Measurements from ENCODE around the gene SLC41A1.

SLC41A1 gene

DNA sequence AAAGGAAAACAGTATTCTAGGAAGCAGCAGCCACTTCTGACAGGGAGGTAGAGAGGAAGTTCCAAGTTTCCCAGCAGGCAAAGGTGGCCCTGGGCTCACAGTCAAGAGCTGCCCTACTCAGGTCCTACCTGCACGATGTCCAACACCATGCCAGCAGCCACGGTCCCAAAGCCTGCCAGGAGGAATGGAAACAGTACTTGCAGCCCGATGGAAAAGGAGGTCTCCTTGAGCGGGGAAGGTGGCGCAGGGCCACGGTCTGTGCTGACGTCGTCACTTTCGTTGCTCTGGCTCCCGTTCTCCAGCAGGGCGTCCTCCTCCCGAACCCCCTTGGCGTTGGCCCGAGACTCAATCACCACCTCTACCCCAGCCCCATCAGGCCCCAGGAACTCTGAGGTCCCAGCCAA is 3.1 kb downstream of the SLC41A1 start:
- Mint-ChIP-seq H3K4me3 (no peak overlapping the region), H3K4me1 (ENCODE audit: low read depth) (peaks cover 37% of the 10 kb centered on the region), H3K27me3 (peaks cover 29% of the 10 kb centered on the region), H3K9me3 (no peaks in the 10 kb centered on the region), H3K27ac (no peak overlapping the region), H3K36me3 (ENCODE audit: low read depth) (no peaks in the 10 kb centered on the region)
- intact Hi-C loops (cut with micrococcal nuclease): no loop called here

DNA sequence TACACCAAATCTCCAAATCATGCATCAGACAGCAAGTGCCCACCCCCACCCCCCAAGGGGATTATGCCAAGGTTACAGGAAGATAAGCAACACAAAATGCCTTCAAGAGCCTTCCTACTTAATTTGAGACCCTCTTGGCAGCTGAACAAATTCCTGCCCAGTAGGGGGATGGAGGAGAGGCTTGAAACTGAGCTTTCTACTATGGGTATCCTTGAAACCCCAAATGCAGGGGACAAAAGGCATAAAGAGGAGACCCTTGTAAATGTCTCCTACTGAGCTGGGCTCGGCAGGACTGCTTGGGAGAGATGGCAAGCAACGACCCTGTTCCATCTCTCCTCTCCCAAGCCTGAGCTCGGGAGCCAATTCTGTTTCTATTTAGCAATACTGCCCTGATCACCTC is 3.5 kb downstream of the SLC41A1 start:
- H3K27ac Mint-ChIP-seq: no peak overlapping the region
- H3K27me3 Mint-ChIP-seq: peaks cover 25% of the 10 kb centered on the region
- H3K4me3 Mint-ChIP-seq: no peak overlapping the region

DNA sequence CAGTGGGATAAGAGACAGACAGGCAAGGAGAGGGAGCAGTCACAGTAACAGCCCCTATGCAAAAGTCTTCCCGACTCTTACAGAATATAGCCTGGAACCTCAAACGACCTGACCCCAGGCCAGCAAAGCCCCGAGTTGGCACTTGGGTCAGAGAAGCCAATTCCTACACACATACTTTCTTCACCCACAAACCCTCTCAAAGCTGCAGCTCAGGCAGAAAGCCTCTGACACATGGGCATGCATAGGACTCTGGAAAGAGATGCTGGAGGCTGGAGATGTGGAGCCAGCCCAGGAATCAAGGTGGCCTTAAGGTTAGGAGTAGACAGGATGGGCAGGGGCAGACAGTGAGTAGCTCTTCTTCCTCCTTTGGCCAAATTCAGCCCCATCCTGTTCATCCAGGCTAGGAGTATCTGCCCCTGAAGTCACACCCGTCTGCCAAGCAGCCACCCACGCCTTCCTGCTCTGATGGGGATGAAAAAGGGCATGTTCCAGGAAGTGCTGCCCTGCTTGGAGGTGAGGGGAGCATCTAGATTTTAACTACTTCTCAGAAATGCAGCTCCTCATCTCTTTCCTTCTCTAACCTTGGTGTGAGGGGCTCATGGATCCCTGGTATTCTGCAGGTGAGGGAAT is 7.8 kb downstream of the SLC41A1 start:
- Mint-ChIP-seq H3K36me3 (ENCODE audit: low read depth) (no peaks in the 10 kb centered on the region), H3K9me3 (no peaks in the 10 kb centered on the region), H3K27ac (no peak overlapping the region), H3K4me1 (ENCODE audit: low read depth) (peaks cover 23% of the 10 kb centered on the region), H3K27me3 (no peaks in the 10 kb centered on the region), H3K4me3 (no peak overlapping the region)
- intact Hi-C loops (cut with micrococcal nuclease): no loop called here

More for the DNA sequence above, 3.5 kb downstream of the SLC41A1 start:
- no peaks in the 10 kb centered on the region for H3K9me3 Mint-ChIP-seq
- intact Hi-C loops (cut with micrococcal nuclease): no loop called here
- peaks cover 42% of the 10 kb centered on the region for H3K4me1 Mint-ChIP-seq (ENCODE audit: low read depth)
- no peaks in the 10 kb centered on the region for H3K36me3 Mint-ChIP-seq (ENCODE audit: low read depth)

DNA sequence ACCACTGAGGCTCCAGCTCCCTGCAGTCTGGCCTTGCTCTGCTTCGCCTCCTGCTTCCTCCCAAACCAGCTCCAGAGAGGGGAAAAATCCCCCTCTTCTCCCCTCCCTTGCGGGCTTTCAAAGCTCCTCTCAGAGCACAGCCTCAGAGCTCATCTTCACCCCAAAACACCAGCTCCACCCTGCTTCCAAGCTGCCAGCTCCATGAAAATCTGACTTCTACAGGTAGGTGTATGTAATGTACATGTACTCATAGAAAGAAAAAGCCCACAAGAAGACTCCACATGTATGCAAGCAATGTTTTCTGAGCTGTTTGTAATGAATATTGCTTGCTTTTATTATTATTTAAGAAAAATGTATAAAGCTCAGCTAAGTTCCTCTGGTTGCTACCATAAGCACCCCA is 8.4 kb downstream of the SLC41A1 start:
- H3K27ac Mint-ChIP-seq: no peak overlapping the region
- intact Hi-C loops (cut with micrococcal nuclease): no loop called here

DNA sequence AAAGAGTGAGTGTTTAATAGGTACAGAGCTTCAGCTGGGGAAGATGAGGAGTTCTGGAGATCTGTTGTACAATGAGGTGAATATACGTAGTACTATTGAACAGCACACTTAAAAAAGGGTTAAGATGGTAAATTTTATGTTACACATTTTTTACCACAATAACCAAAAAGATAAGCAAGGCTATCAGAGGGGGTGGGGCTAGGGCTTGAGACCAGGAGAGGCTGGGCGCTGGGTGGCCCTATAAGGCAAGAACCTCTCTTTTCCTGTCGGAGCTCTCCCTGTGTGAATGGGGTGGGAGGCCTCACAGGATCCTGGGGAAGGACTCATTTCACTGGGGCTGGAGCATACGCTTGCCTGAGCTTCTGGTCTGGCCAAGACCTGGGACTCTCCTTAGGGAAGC is 9.0 kb downstream of the SLC41A1 start:
- H3K27me3 Mint-ChIP-seq: no peaks in the 10 kb centered on the region
- H3K9me3 Mint-ChIP-seq: no peaks in the 10 kb centered on the region
- intact Hi-C loops (cut with micrococcal nuclease): no loop called here
- no peak overlapping the region for H3K4me3 Mint-ChIP-seq
- H3K27ac Mint-ChIP-seq: no peak overlapping the region
- H3K4me1 Mint-ChIP-seq (ENCODE audit: low read depth): peaks cover 23% of the 10 kb centered on the region
- no peaks in the 10 kb centered on the region for H3K36me3 Mint-ChIP-seq (ENCODE audit: low read depth)

More for the DNA sequence above, 8.4 kb downstream of the SLC41A1 start:
- H3K36me3 Mint-ChIP-seq (ENCODE audit: low read depth): no peaks in the 10 kb centered on the region
- H3K4me3 Mint-ChIP-seq: no peak overlapping the region
- H3K9me3 Mint-ChIP-seq: no peaks in the 10 kb centered on the region
- H3K27me3 Mint-ChIP-seq: no peaks in the 10 kb centered on the region
- peaks cover 23% of the 10 kb centered on the region for H3K4me1 Mint-ChIP-seq (ENCODE audit: low read depth)

DNA sequence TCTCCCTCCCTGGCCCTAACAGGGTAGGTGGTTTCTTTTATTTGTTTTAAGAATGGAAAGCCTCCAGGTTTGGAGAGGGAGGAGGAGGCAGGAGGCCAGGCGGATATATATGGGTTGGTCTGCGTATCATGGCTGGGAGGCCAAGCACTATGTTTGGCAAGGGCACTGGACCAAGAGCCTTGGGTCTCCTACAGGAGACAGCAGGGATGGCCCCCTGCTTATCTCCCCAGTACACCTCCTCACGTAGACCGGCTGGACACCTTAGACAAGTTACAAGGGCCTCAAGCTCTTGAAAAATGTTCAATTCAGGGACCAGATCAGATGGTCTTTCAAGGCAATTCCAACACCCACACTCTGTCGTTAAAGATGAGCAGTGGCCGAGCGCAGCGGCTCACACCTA is 10.9 kb downstream of the SLC41A1 start:
- intact Hi-C loops (cut with micrococcal nuclease): no loop called here
- Mint-ChIP-seq H3K4me1 (ENCODE audit: low read depth) (peaks cover 23% of the 10 kb centered on the region), H3K4me3 (no peak overlapping the region), H3K9me3 (no peaks in the 10 kb centered on the region), H3K27ac (no peak overlapping the region), H3K36me3 (ENCODE audit: low read depth) (no peaks in the 10 kb centered on the region), H3K27me3 (no peaks in the 10 kb centered on the region)

DNA sequence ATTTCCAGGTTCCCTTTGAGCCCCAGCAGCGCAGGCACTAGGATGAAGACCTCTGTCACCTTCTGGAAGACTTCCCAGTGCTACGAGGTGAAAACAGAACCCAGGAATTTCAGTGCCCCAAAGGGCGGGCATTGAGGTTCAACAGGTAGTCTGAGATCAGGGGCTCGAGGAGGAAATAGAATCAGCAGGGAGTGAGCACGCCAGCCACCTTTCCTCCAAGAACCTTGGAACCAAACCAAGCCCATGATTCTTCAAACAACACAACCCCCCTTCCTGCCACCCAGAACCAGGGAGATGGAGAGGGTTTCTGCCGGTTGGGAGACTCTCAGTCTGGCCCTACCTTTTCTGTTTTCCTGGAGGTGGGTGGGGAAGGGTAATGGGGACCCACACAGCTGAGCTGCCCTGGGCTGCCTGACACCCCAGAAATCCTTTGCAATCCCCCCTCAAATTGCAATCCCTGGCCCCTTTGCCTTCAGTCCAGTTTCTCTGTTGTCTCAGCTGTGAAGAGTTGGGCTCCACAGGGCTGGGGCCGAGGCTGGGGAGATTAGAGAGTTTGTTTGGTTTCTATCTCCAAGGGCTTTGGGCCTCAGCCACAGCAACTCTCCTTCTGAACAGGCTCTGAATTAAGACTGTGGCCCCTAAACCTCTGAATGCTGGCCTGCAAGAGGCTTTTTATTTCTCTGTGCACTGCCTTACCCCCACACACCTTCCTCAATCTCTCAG is 11.9 kb downstream of the SLC41A1 start:
- H3K4me3 Mint-ChIP-seq: no peak overlapping the region
- peaks cover 18% of the 10 kb centered on the region for H3K4me1 Mint-ChIP-seq (ENCODE audit: low read depth)
- no peaks in the 10 kb centered on the region for H3K36me3 Mint-ChIP-seq (ENCODE audit: low read depth)
- H3K9me3 Mint-ChIP-seq: no peaks in the 10 kb centered on the region
- intact Hi-C loops (cut with micrococcal nuclease): no loop called here
- no peak overlapping the region for H3K27ac Mint-ChIP-seq
- no peaks in the 10 kb centered on the region for H3K27me3 Mint-ChIP-seq

DNA sequence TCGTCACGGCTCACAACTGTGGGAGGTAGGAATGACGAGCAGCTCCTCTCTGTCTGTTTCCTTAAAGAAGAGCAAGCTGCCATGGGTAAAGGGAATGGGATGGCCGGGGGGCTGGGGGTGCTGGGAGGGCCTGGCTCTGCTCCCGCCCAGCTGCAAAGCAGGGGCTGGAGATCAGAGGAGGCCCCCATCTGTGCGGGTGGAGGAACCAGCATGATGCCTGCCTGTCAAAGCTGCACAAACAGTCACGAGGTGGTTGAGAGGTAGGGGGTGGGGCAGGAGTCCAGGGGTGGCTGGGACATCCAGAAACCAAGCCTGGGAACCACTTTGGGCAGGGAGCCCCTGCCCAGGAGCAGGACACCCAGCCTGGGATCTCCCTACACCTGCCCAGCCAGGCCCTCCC is 12.6 kb downstream of the SLC41A1 start:
- Mint-ChIP-seq H3K9me3 (no peaks in the 10 kb centered on the region), H3K4me3 (no peak overlapping the region), H3K36me3 (ENCODE audit: low read depth) (no peaks in the 10 kb centered on the region), H3K4me1 (ENCODE audit: low read depth) (peaks cover 11% of the 10 kb centered on the region), H3K27ac (no peak overlapping the region), H3K27me3 (no peaks in the 10 kb centered on the region)
- intact Hi-C loops (cut with micrococcal nuclease): no loop called here

DNA sequence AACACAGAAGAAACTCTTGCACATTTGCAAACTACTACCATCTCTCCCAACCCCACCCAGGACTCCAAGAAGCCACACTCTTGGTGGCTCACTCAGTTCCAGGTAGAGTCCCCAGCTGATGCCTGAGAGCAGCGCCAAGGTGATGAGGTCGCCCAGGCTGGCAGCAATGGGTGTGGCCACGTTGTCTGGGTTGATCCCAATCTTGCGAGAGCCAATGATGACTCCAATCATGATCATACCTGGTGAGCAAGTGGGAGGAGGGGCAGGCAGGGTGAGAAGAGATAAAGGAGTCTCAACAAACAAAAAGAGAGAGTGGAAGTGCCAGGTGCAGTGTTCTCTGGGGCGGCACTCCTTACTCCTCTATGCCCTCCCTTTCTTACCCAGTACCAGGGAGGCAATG is 14.4 kb downstream of the SLC41A1 start:
- Mint-ChIP-seq H3K4me3 (no peak overlapping the region), H3K36me3 (ENCODE audit: low read depth) (no peaks in the 10 kb centered on the region), H3K27me3 (no peaks in the 10 kb centered on the region), H3K27ac (no peak overlapping the region), H3K4me1 (ENCODE audit: low read depth) (peaks cover 6% of the 10 kb centered on the region), H3K9me3 (no peaks in the 10 kb centered on the region)
- intact Hi-C loops (cut with micrococcal nuclease): no loop called here

DNA sequence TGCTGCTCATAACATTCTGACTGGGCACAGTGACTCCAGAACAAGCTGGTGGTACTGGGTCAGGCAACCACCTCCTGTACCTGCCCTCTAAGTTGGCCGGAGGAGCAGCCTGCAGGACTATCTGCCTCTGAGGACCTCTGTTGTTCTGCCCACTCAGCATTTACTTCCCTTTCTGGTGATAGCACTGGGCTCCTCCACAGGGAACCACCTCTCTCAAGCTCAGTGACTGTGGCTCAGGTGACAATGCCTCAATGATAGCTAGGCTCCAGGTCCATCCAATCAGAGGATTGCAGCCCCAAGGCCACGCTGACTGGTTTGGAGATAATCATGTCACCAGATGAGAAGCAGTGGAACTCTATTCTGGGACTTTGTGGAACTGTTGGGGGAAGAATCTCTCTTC is 15.8 kb downstream of the SLC41A1 start:
- H3K4me3 Mint-ChIP-seq: no peak overlapping the region
- no peaks in the 10 kb centered on the region for H3K27me3 Mint-ChIP-seq
- intact Hi-C loops (cut with micrococcal nuclease): no loop called here
- no peaks in the 10 kb centered on the region for H3K36me3 Mint-ChIP-seq (ENCODE audit: low read depth)
- H3K9me3 Mint-ChIP-seq: no peaks in the 10 kb centered on the region
- H3K27ac Mint-ChIP-seq: no peak overlapping the region
- H3K4me1 Mint-ChIP-seq (ENCODE audit: low read depth): peaks cover 10% of the 10 kb centered on the region

DNA sequence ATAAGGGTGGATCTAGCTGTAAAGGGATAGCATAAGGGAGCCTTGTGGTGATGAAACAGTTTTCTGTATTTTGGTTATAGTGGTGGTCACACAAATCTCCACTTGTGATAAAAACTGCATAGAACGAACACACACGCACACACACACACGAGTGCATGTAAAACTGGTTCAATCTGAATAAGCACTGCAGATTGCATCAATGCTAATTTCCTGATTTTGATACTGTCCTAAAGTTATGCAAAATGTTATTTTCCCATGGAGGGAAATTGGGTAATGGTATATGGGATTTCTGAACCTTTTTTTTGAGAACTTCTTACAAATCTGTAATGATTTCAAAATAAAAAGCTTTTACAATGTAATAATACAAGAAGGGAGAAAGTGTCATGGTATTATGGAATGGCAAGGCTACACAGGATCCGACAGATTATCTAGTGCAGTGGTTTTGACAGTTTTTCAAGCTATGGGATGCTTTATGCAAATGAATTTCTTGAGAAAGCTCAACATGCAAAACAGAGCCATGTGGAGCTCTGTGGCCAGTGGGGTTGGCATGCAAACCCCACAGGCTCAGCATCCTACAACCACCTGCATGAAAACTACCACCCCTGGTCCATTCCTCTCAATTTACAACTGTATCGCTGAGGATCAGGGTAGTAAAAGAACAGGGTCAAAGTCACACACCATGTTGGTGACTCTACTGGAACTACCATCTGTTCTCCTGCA is 18.8 kb downstream of the SLC41A1 start:
- H3K4me1 Mint-ChIP-seq (ENCODE audit: low read depth): peaks cover 20% of the 10 kb centered on the region
- no peak overlapping the region for H3K4me3 Mint-ChIP-seq
- intact Hi-C loops (cut with micrococcal nuclease): loop anchor here (5.0 kb wide), 1 partner anchor 313 kb away; no protein-coding TSS in a partner anchor
- H3K9me3 Mint-ChIP-seq: no peaks in the 10 kb centered on the region
- no peaks in the 10 kb centered on the region for H3K27me3 Mint-ChIP-seq
- no peak overlapping the region for H3K27ac Mint-ChIP-seq
- no peaks in the 10 kb centered on the region for H3K36me3 Mint-ChIP-seq (ENCODE audit: low read depth)

DNA sequence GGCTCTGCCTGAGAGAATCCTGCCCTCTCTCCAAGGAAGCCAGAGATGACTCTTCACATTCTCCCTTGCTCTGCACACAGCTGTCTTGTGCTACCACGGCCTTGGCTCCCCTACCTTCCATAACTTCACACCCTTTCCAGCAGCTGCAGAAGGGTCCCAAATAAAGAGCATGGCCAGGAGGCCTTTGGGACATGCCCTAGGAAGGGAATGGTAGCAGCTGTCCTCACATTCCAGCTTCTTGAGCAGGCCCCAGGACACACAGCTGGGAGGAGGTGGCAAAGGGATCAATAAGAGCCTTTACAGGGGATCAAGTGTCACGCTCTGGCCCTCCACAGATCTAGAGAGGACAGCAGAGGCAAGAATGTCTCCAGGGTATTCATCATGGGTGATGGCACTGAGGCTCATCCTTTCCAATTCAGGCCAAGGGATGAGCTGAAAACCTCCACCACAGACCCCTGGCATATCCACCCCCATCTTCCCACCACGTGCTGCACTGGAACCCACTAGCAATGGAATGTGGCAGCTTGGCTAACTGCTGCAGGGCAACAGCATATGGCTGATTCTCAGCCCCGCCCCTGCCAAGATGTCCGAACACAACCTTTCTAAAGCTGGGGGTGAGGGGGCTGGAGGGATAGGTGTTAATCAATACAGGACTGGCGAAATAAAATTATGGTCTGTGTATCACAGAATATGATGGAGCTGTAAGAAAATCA is 19.9 kb downstream of the SLC41A1 start:
- H3K9me3 Mint-ChIP-seq: no peaks in the 10 kb centered on the region
- intact Hi-C loops (cut with micrococcal nuclease): loop anchor here (5.0 kb wide), 1 partner anchor 314 kb away; no protein-coding TSS in a partner anchor
- no peaks in the 10 kb centered on the region for H3K36me3 Mint-ChIP-seq (ENCODE audit: low read depth)
- peaks cover 20% of the 10 kb centered on the region for H3K4me1 Mint-ChIP-seq (ENCODE audit: low read depth)
- no peak overlapping the region for H3K27ac Mint-ChIP-seq
- no peaks in the 10 kb centered on the region for H3K27me3 Mint-ChIP-seq
- H3K4me3 Mint-ChIP-seq: no peak overlapping the region

DNA sequence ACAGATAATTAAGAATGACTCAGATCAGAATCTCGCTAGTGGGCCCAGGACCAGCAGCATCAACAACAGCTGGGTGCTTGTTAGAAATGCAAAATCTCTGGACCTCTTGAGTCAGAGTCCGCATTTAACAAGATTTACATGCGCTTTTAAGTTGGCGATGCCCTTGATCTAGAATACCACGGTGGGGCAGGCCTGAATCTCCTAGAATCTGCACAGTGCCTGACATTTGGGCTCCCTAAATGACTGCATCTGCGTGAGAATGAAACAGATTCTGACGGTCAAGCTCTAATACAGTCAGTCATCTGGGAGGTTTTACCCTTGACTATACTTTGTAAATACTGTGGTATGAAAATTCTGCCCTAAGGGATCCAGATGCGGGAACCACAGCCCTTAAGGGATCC is 20.5 kb downstream of the SLC41A1 start:
- Mint-ChIP-seq H3K9me3 (no peaks in the 10 kb centered on the region), H3K4me1 (ENCODE audit: low read depth) (peaks cover 23% of the 10 kb centered on the region), H3K27ac (no peak overlapping the region), H3K4me3 (no peak overlapping the region), H3K27me3 (no peaks in the 10 kb centered on the region), H3K36me3 (ENCODE audit: low read depth) (no peaks in the 10 kb centered on the region)
- intact Hi-C loops (cut with micrococcal nuclease): loop anchor here (5.0 kb wide), 1 partner anchor 315 kb away; no protein-coding TSS in a partner anchor
